HepG2 (cell line): Measurements from ENCODE around the gene ATP8B2. TPM values are rescaled to one million over a fixed set of nuclear protein-coding genes. Genes with fewer than 3 reads are reported as not detected.

ENCODE experiments used
- ATAC-seq: fragments of 200-7000 bp; cut with Tn5 transposase; 3 replicates; pipeline ENCODE4 v1.9.1; 2020; ENCODE audit warnings: mild to moderate bottlenecking, moderate library complexity
- BruUV-seq: library from RNA; stranded (reverse); fragments of 400-500 nt; replicated peaks from 2 replicates; lab custom pipeline; 2021; lab: Mats Ljungman, UMichigan
- CTCF ChIA-PET: fragments of 300-600 bp; formaldehyde crosslinking; extraction: SDS; loops from one replicate; lab custom pipeline; 2021; ENCODE audit warnings: low total read pairs, inconsistent platforms, low intra/inter-chr PET ratio; lab: Yijun Ruan, JAX
- POLR2A ChIA-PET: fragments of 350-600 bp; sonication (Branson Sonifier 250); formaldehyde crosslinking; loops from one replicate; lab custom pipeline; 2020; ENCODE audit warnings: antibody characterized with exemption, inconsistent platforms; lab: Yijun Ruan, JAX
- DNase-seq: peaks from one replicate; pipeline ENCODE4 v3.0.0-alpha.2; 2015; ENCODE audit warnings: low spot score
- FAIRE-seq: peaks from 3 replicates; lab custom pipeline; 2011; peaks lifted over from hg19 to GRCh38; lab: Jason Lieb, UNC
- H2AFZ ChIP-seq: one replicate; pipeline ENCODE4 v1.6.1; 2011; ENCODE audit warnings: low read length, inconsistent platforms
- H3K27ac ChIP-seq: fragments of 300-600 bp; 3 replicates; pipeline ENCODE4 v1.8.0; 2011; ENCODE audit warnings: mixed run types, mild to moderate bottlenecking, mixed read lengths, low read length, inconsistent platforms; ENCODE audit not compliant: insufficient read depth; ENCODE audit errors: extremely low read length
- H3K27me3 ChIP-seq, 2 experiments: fragments of 200-600 bp in 1 of 2; 2 replicates in 1 of 2; 3 replicates in 1 of 2; pipeline versions ENCODE4 v1.6.0 to v1.8.0; 2011; ENCODE audit warnings: low read length in 2 of 2, mild to moderate bottlenecking in 2 of 2, moderate library complexity in 2 of 2, inconsistent platforms in 1 of 2; ENCODE audit not compliant: insufficient read depth in 2 of 2, control insufficient read depth in 1 of 2
- H3K36me3 ChIP-seq, 2 experiments: fragments of 200-600 bp in 1 of 2; replicated peaks in 1 of 2; 2 replicates in 1 of 2; 3 replicates in 1 of 2; pipeline versions ENCODE4 v1.5.1 to v1.8.0; 2011; ENCODE audit warnings: low read length in 2 of 2, inconsistent platforms in 1 of 2; ENCODE audit not compliant: insufficient read depth in 2 of 2, control insufficient read depth in 1 of 2
- H3K4me1 ChIP-seq: 2 replicates; pipeline ENCODE4 v1.5.1; 2012; ENCODE audit warnings: low read length, inconsistent platforms; ENCODE audit not compliant: insufficient read depth
- H3K4me2 ChIP-seq: 2 replicates; pipeline ENCODE4 v1.6.0; 2011; ENCODE audit warnings: low read depth, low read length, inconsistent platforms
- H3K4me3 ChIP-seq, 3 experiments: fragments of 200-600 bp in 1 of 3; sonication (generic), shearing (Covaris generic) in 1 of 3; replicated peaks in 1 of 3; 2 replicates each; pipeline ENCODE4 v1.5.1; 2011 to 2016; ENCODE audit warnings: low read length in 3 of 3, inconsistent platforms in 2 of 3, low read depth in 2 of 3, mild to moderate bottlenecking in 2 of 3, control low read depth in 1 of 3, mixed read lengths in 1 of 3; ENCODE audit not compliant: insufficient read depth in 1 of 3
- H3K79me2 ChIP-seq: one replicate; pipeline ENCODE4 v1.6.1; 2011; ENCODE audit warnings: low read length, inconsistent platforms; ENCODE audit not compliant: insufficient read depth
- H3K9ac ChIP-seq: 2 replicates; pipeline ENCODE4 v1.6.0; 2011; ENCODE audit warnings: mild to moderate bottlenecking, low read depth, low read length, inconsistent platforms; ENCODE audit not compliant: insufficient read depth
- H3K9me3 ChIP-seq: 2 replicates; pipeline ENCODE4 v1.5.1; 2012; ENCODE audit warnings: mild to moderate bottlenecking, low read length
- H4K20me1 ChIP-seq: 2 replicates; pipeline ENCODE4 v1.6.0; 2011; ENCODE audit warnings: inconsistent platforms, mild to moderate bottlenecking, low read length, moderate library complexity; ENCODE audit not compliant: insufficient read depth
- HNRNPH1 ChIP-seq: fragments of 200-400 bp; formaldehyde crosslinking; optimal IDR thresholded peaks from 2 replicates; pipeline ENCODE3; 2017; ENCODE audit warnings: mild to moderate bottlenecking, low read depth, low read length
- HNRNPUL1 ChIP-seq: fragments of 200-400 bp; formaldehyde crosslinking; IDR thresholded peaks from 2 replicates; pipeline ENCODE4 v1.6.1; 2017; ENCODE audit warnings: low read depth, mild to moderate bottlenecking, low read length, moderate library complexity
- PAWR ChIP-seq: sonication (generic); formaldehyde crosslinking; IDR thresholded peaks from 2 replicates; pipeline ENCODE4 v1.4.0; 2020; ENCODE audit warnings: missing genetic modification reagents, mild to moderate bottlenecking, borderline replicate concordance
- RXRA ChIP-seq: sonication (generic); formaldehyde crosslinking; IDR thresholded peaks from 2 replicates; pipeline ENCODE4 v1.5.1; 2020; ENCODE audit warnings: missing genetic modification reagents
- SNRNP70 ChIP-seq: fragments of 200-400 bp; formaldehyde crosslinking; IDR thresholded peaks from 2 replicates; pipeline ENCODE4 v1.6.1; 2017; ENCODE audit warnings: mild to moderate bottlenecking, low read depth, low read length, moderate library complexity
- U2AF1 ChIP-seq: fragments of 200-400 bp; formaldehyde crosslinking; optimal IDR thresholded peaks from 2 replicates; pipeline ENCODE3; 2017; ENCODE audit warnings: mild to moderate bottlenecking, low read depth, low read length
- ZFP1 ChIP-seq: IDR thresholded peaks from 2 replicates; pipeline ENCODE4 v1.6.1; 2016
- ZNF232 ChIP-seq: sonication (generic); formaldehyde crosslinking; IDR thresholded peaks from 2 replicates; pipeline ENCODE4 v1.4.0; 2020; ENCODE audit warnings: missing genetic modification reagents, borderline replicate concordance
- ZNF274 ChIP-seq: sonication (generic); formaldehyde crosslinking; IDR thresholded peaks from 2 replicates; pipeline ENCODE4 v1.5.1; 2020; ENCODE audit warnings: mild to moderate bottlenecking, missing genetic modification reagents
- ZNF878 ChIP-seq: sonication (generic); formaldehyde crosslinking; IDR thresholded peaks from 2 replicates; pipeline ENCODE4 v1.8.1; 2023; ENCODE audit warnings: mild to moderate bottlenecking, missing genetic modification reagents, moderate library complexity
- WGBS: methylation state at CpG from one replicate; pipeline ENCODE4 v1.1.6; 2017; ENCODE audit warnings: low lambda C conversion rate; 5-methylcytosine and 5-hydroxymethylcytosine counted together
- in situ Hi-C: cut with HindIII; loops from 2 replicates; pipeline ENCODE4 v1.10.0; 2017; ENCODE audit warnings: low pct_unique_long_range_greater_than_20kb; ENCODE audit not compliant: extremely low pct_ligation_motif_present
- intact Hi-C: fragments of 100-400 bp; cut with micrococcal nuclease; formaldehyde crosslinking; loops from one replicate; pipeline ENCODE4 v1.10.0; 2022; ENCODE audit not compliant: unreplicated experiment
- polyA plus RNA-seq, 8 experiments: library from polyadenylated mRNA; depleted of rRNA in 3 of 8; stranded (reverse) in 7 of 8; unstranded in 1 of 8; fragments of >200 nt; fragmentation: Illumina TruSeq in 4 of 8; extraction: Trizol in 4 of 8; gene quantifications; 2 replicates each; pipeline versions ENCODE4 v1.2.1 to v1.2.3, GENCODE V29; 2011 to 2016; ENCODE audit warnings: low read depth in 4 of 8, missing spikeins in 1 of 8, mixed read lengths in 1 of 8; ENCODE audit not compliant: insufficient read depth in 1 of 8
- total RNA-seq, 5 experiments: library from RNA; depleted of rRNA; stranded (reverse); fragments of >200 nt; fragmentation: Illumina TruSeq; extraction: Trizol; gene quantifications; 2 replicates each; pipeline ENCODE4 v1.2.3, GENCODE V29; 2016; ENCODE audit warnings: low read depth in 1 of 5
- TF ChIP-seq, protein P1 (sequence below): sonication (generic); formaldehyde crosslinking; IDR thresholded peaks from 2 replicates; pipeline ENCODE4 v1.4.0; 2020; ENCODE audit warnings: low read depth, missing genetic modification reagents
- TF ChIP-seq, protein P2 (sequence below): sonication (generic); formaldehyde crosslinking; IDR thresholded peaks from 2 replicates; pipeline ENCODE4 v1.4.0; 2020; ENCODE audit warnings: mild to moderate bottlenecking, missing genetic modification reagents
- TF ChIP-seq, protein P3 (sequence below): sonication (generic); formaldehyde crosslinking; IDR thresholded peaks from 2 replicates; pipeline ENCODE4 v1.4.0; 2020; ENCODE audit warnings: missing genetic modification reagents

The ATP8B2 gene
- total and polyA plus RNA-seq, 2 of the 13 experiments (the other 11 are each of a cell fraction or from before 2014, with no cell fraction given) = 20.4 to 39.3 TPM

DNA sequence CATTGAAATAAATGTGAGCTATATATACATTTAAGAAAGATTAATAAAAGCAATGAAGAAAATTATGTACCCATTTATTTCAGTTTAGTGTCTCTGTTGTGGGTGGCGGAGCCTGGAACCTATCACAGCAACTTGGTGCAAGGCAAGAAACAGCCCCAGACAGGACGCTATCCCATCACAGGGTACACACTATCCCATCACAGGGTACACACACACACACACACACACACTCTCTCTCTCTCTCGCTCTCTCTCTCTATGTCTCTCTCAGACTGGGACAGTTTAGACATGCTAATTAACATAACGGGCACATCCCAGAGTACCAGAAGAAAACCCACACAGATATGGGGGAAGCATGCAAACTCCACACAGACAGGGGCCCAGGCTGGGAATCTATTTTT lies 73.4 kb downstream of the ATP8B2 start:
- no peak for ATAC-seq
- no peak for TF ChIP-seq ZNF878 (CRISPR knock-in tag)
- TF ChIP-seq U2AF1 = no peak
- TF ChIP-seq, protein P1, sequence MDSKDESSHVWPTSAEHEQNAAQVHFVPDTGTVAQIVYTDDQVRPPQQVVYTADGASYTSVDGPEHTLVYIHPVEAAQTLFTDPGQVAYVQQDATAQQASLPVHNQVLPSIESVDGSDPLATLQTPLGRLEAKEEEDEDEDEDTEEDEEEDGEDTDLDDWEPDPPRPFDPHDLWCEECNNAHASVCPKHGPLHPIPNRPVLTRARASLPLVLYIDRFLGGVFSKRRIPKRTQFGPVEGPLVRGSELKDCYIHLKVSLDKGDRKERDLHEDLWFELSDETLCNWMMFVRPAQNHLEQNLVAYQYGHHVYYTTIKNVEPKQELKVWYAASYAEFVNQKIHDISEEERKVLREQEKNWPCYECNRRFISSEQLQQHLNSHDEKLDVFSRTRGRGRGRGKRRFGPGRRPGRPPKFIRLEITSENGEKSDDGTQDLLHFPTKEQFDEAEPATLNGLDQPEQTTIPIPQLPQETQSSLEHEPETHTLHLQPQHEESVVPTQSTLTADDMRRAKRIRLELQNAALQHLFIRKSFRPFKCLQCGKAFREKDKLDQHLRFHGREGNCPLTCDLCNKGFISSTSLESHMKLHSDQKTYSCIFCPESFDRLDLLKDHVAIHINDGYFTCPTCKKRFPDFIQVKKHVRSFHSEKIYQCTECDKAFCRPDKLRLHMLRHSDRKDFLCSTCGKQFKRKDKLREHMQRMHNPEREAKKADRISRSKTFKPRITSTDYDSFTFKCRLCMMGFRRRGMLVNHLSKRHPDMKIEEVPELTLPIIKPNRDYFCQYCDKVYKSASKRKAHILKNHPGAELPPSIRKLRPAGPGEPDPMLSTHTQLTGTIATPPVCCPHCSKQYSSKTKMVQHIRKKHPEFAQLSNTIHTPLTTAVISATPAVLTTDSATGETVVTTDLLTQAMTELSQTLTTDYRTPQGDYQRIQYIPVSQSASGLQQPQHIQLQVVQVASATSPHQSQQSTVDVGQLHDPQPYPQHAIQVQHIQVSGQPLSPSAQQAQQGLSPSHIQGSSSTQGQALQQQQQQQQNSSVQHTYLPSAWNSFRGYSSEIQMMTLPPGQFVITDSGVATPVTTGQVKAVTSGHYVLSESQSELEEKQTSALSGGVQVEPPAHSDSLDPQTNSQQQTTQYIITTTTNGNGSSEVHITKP (CRISPR knock-in tag) = no peak
- TF ChIP-seq, protein P2, sequence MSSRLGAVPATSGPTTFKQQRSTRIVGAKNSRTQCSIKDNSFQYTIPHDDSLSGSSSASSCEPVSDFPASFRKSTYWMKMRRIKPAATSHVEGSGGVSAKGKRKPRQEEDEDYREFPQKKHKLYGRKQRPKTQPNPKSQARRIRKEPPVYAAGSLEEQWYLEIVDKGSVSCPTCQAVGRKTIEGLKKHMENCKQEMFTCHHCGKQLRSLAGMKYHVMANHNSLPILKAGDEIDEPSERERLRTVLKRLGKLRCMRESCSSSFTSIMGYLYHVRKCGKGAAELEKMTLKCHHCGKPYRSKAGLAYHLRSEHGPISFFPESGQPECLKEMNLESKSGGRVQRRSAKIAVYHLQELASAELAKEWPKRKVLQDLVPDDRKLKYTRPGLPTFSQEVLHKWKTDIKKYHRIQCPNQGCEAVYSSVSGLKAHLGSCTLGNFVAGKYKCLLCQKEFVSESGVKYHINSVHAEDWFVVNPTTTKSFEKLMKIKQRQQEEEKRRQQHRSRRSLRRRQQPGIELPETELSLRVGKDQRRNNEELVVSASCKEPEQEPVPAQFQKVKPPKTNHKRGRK (CRISPR knock-in tag) = no peak
- TF ChIP-seq HNRNPUL1 = no peak
- TF ChIP-seq HNRNPH1 = no peak
- TF ChIP-seq, protein P3, sequence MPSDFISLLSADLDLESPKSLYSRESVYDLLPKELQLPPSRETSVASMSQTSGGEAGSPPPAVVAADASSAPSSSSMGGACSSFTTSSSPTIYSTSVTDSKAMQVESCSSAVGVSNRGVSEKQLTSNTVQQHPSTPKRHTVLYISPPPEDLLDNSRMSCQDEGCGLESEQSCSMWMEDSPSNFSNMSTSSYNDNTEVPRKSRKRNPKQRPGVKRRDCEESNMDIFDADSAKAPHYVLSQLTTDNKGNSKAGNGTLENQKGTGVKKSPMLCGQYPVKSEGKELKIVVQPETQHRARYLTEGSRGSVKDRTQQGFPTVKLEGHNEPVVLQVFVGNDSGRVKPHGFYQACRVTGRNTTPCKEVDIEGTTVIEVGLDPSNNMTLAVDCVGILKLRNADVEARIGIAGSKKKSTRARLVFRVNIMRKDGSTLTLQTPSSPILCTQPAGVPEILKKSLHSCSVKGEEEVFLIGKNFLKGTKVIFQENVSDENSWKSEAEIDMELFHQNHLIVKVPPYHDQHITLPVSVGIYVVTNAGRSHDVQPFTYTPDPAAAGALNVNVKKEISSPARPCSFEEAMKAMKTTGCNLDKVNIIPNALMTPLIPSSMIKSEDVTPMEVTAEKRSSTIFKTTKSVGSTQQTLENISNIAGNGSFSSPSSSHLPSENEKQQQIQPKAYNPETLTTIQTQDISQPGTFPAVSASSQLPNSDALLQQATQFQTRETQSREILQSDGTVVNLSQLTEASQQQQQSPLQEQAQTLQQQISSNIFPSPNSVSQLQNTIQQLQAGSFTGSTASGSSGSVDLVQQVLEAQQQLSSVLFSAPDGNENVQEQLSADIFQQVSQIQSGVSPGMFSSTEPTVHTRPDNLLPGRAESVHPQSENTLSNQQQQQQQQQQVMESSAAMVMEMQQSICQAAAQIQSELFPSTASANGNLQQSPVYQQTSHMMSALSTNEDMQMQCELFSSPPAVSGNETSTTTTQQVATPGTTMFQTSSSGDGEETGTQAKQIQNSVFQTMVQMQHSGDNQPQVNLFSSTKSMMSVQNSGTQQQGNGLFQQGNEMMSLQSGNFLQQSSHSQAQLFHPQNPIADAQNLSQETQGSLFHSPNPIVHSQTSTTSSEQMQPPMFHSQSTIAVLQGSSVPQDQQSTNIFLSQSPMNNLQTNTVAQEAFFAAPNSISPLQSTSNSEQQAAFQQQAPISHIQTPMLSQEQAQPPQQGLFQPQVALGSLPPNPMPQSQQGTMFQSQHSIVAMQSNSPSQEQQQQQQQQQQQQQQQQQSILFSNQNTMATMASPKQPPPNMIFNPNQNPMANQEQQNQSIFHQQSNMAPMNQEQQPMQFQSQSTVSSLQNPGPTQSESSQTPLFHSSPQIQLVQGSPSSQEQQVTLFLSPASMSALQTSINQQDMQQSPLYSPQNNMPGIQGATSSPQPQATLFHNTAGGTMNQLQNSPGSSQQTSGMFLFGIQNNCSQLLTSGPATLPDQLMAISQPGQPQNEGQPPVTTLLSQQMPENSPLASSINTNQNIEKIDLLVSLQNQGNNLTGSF (CRISPR knock-in tag) = no peak
- no peak for TF ChIP-seq PAWR
- TF ChIP-seq SNRNP70 = no peak
- TF ChIP-seq ZFP1 = no peak
- no peak for TF ChIP-seq ZNF232 (CRISPR knock-in tag)
- TF ChIP-seq RXRA (CRISPR knock-in tag) = no peak
- no peak for TF ChIP-seq ZNF274 (CRISPR knock-in tag)
- BruUV-seq = no TSS peak
- H3K36me3 ChIP-seq = no peaks in the 10 kb centered on the region
- no peak overlapping the region for H3K9ac ChIP-seq
- ChIA-PET CTCF (no interaction called here), POLR2A (interaction anchor here (1.5 kb wide), 1 partner anchor 12 kb away, joined by 9 read pairs; no protein-coding TSS in a partner anchor)
- no peaks in the 10 kb centered on the region for H3K79me2 ChIP-seq
- in situ Hi-C loops = no loop called here
- WGBS = 92% methylated on average over 4 of the region's 4 CpGs
- H3K9me3 ChIP-seq = no peaks in the 10 kb centered on the region
- DNase-seq = no peak
- no peak overlapping the region for H3K27ac ChIP-seq
- peaks cover 31% of the 10 kb centered on the region for H3K4me1 ChIP-seq
- H2AFZ ChIP-seq = no peak overlapping the region
- no peak overlapping the region for H3K4me2 ChIP-seq
- peaks cover 0 to 2% of the 10 kb centered on the region in 2 experiments; a peak in 2 of 5 replicates for H3K27me3 ChIP-seq
- intact Hi-C loops = no loop called here
- no peaks in the 10 kb centered on the region for H4K20me1 ChIP-seq
- H3K4me3 ChIP-seq = no peak overlapping the region
- no peak for FAIRE-seq
